HG02678 (cell line): Measurements from ENCODE around the gene TMEM37.
A peak's percentile ranks its signal among the peaks of the same experiment; 100 is the strongest.

Experiments used
- ATAC-seq: cut with Tn5 transposase; IDR thresholded peaks from one replicate; pipeline ENCODE4 v1.9.1; 2021; ENCODE audit warnings: mild to moderate bottlenecking, moderate library complexity; ENCODE audit not compliant: unreplicated experiment

The TMEM37 gene

GRCh38 chr2:119476301-119477112, 44.9 kb downstream of the TMEM37 start:
- peak; percentile 76 for ATAC-seq

- ATAC-seq, result no peak
Observed at GRCh38 chr2:119477113-119477505, 45.5 kb downstream of the TMEM37 start.

GRCh38 chr2:119478188-119478977, 46.7 kb downstream of the TMEM37 start:
- ATAC-seq, result no peak

- ATAC-seq, result no peak
Observed at GRCh38 chr2:119478978-119479295, 47.3 kb downstream of the TMEM37 start.

GRCh38 chr2:119480184-119480583, 48.5 kb downstream of the TMEM37 start:
- ATAC-seq, result no peak

GRCh38 chr2:119480718-119481142, 49.1 kb downstream of the TMEM37 start:
- no peak for ATAC-seq

GRCh38 chr2:119481501-119482455, 50.1 kb downstream of the TMEM37 start:
- ATAC-seq, result no peak

GRCh38 chr2:119482481-119483394, 51.1 kb downstream of the TMEM37 start:
- ATAC-seq, result no peak

- no peak for ATAC-seq
Observed at GRCh38 chr2:119483395-119483753, 51.7 kb downstream of the TMEM37 start.

- no peak for ATAC-seq
Observed at GRCh38 chr2:119483896-119484718, 52.5 kb downstream of the TMEM37 start.

- ATAC-seq, result no peak
Observed at GRCh38 chr2:119484834-119485233, 53.2 kb downstream of the TMEM37 start.

GRCh38 chr2:119485336-119486110, 53.9 kb downstream of the TMEM37 start:
- ATAC-seq, result no peak

GRCh38 chr2:119486196-119486827, 54.7 kb downstream of the TMEM37 start:
- ATAC-seq, result no peak

GRCh38 chr2:119486886-119487285, 55.2 kb downstream of the TMEM37 start:
- no peak for ATAC-seq

GRCh38 chr2:119487434-119488244, 56.0 kb downstream of the TMEM37 start:
- ATAC-seq, result peak; percentile 91
